Measurements from ENCODE around the gene NETO2.
"Not testable (repeated sequence)": the region's sequence is repeated elsewhere in the genome, so short reads cannot be mapped to it uniquely, and the experiment has no call there.

NETO2 gene

DNA sequence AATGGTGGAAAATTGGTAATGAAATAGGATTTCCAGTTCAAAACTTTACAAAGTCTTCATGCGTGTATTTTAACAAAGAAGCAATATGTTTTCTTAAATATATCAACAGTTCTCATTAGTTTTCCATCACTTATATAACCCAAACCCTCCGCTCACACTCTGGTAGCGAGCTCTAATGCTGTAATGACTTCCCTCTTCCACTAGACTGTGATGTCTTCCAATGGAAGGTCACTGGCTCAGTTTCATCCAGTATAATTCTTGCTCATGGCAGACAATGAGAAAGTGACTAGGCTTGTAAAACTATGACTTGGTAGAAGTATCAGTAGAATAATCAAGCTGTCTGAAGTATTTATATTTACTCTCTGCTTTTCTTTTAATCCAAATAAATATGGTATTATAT is 32.8 kb downstream of the NETO2 start:
- Mint-ChIP-seq H3K27me3 (no peaks in the 10 kb centered on the region), H3K27ac (no peak overlapping the region), H3K36me3 (peaks cover 0 to 8% of the 10 kb centered on the region in 2 donors), H3K9me3 (no peaks in the 10 kb centered on the region), H3K4me1 (no peaks in the 10 kb centered on the region), H3K4me3 (no peak overlapping the region)
- DNase-seq = no peak
- ATAC-seq (replicated peaks) = no peak

- Mint-ChIP-seq H3K9me3 (no peaks in the 10 kb centered on the region), H3K4me3 (no peak overlapping the region), H3K36me3 (peaks cover 3 to 10% of the 10 kb centered on the region in 2 donors), H3K27me3 (no peaks in the 10 kb centered on the region), H3K4me1 (no peaks in the 10 kb centered on the region), H3K27ac (no peak overlapping the region)
- DNase-seq = no peak
- ATAC-seq (replicated peaks) = no peak
These were observed 34.4 kb downstream of the NETO2 start for GRCh38 chr16:47109361-47109760.

DNA sequence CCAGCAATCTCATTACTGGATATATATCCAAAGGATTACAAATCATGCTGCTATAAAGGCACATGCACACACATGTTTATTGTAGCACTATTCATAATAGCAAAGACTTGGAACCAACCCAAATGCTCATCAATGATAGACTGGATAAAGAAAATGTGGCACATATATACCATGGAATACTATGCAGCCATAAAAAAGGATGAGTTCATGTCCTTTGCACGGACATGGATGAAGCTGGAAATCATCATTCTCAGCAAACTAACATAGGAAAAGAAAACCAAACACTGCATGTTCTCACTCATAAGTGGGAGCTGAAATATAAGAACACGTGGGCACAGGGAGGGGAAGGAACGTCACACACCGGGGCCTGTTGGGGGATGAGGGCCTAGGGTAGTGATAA is 40.8 kb downstream of the NETO2 start:
- H3K36me3 Mint-ChIP-seq = peaks cover 21 to 49% of the 10 kb centered on the region in 2 donors
- H3K4me1 Mint-ChIP-seq; ATAC-seq (replicated peaks); H3K9me3 Mint-ChIP-seq; DNase-seq; H3K27me3 Mint-ChIP-seq; H3K4me3 Mint-ChIP-seq; H3K27ac Mint-ChIP-seq: not testable (repeated sequence)

GRCh38 chr16:47097154-47097553 is 46.6 kb downstream of the NETO2 start:
- H3K9me3 Mint-ChIP-seq; DNase-seq; H3K4me3 Mint-ChIP-seq; H3K27ac Mint-ChIP-seq; H3K27me3 Mint-ChIP-seq; H3K4me1 Mint-ChIP-seq; ATAC-seq (replicated peaks): not testable (repeated sequence)
- peaks cover 16 to 55% of the 10 kb centered on the region in 2 donors for H3K36me3 Mint-ChIP-seq

GRCh38 chr16:47096297-47096696 is 47.4 kb downstream of the NETO2 start:
- Mint-ChIP-seq H3K4me1 (no peaks in the 10 kb centered on the region), H3K27me3 (peaks cover 0 to 4% of the 10 kb centered on the region in 2 donors), H3K36me3 (peaks cover 14 to 51% of the 10 kb centered on the region in 2 donors), H3K9me3 (no peaks in the 10 kb centered on the region), H3K27ac (no peak overlapping the region), H3K4me3 (no peak overlapping the region)
- ATAC-seq (replicated peaks) (no peak), DNase-seq (no peak)

DNA sequence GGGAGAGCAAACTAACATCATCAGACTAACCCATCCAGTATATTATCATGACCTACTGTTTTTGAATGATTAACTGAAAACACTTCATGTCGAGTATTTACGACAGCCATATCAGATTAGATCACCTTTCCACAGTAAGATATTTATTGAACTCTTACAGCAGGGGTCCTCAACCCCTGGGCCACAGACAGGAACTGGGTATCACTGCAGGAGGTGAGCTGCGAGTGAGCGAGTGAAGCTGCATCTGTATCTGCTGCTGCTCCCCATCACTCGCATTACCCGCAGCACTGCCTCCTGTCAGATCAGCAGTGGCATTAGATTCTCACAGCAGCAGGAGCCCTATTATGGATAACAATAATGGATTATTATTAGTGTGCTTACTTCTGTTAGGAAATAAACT is 59.5 kb downstream of the NETO2 start:
- Mint-ChIP-seq H3K27ac (no peak overlapping the region), H3K36me3 (peaks cover 3 to 18% of the 10 kb centered on the region in 2 donors), H3K9me3 (no peaks in the 10 kb centered on the region), H3K4me3 (no peak overlapping the region), H3K4me1 (no peaks in the 10 kb centered on the region), H3K27me3 (no peaks in the 10 kb centered on the region)
- ATAC-seq (replicated peaks) (no peak), DNase-seq (no peak)

DNA sequence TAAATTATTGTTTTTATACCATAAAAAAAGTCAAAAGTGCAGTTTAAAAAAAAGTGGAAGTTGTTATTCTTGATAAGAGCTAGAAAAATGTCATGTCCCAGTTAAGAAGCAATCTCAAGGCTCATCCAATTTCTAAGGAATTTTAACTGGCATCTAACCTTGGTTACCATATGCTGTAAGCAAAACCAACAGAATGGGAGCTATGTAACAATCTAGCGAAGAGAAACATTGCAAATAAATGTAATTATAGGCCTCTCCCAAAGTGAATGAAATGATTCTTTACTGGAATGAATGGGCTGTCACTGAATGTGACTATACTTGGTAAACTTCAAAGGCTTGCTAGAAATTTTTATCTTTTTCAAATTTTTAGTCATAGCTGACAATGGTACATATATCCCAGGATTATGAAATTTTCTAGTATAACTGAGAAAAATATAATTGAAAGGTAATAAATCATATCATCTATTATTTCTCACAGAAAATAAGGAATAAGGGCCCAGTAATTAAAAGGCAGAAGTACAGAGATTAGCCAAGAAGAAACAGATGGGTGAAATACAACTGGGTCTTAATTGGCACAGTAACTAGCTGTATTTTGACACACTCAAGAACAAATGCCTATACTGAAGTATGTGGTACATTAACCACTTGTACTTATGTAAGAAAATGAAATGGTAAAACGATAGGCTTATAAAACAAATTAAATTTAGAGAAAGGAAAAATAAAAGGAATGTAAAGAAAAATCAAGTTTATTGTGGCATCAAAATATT is 61.5 kb downstream of the NETO2 start:
- DNase-seq (no peak), ATAC-seq (replicated peaks) (no peak)
- no peak overlapping the region for H3K27ac Mint-ChIP-seq
- H3K4me3 Mint-ChIP-seq = no peak overlapping the region
- no peaks in the 10 kb centered on the region for H3K4me1 Mint-ChIP-seq
- H3K27me3 Mint-ChIP-seq = peaks cover 3 to 5% of the 10 kb centered on the region in 2 donors
- H3K9me3 Mint-ChIP-seq = no peaks in the 10 kb centered on the region
- peaks cover 3 to 16% of the 10 kb centered on the region in 2 donors for H3K36me3 Mint-ChIP-seq

GRCh38 chr16:47081115-47081514 is 62.6 kb downstream of the NETO2 start:
- DNase-seq (no peak), ATAC-seq (replicated peaks) (no peak)
- H3K9me3 Mint-ChIP-seq = no peaks in the 10 kb centered on the region
- peaks cover 2 to 12% of the 10 kb centered on the region in 2 donors for H3K36me3 Mint-ChIP-seq
- peaks cover 3 to 5% of the 10 kb centered on the region in 2 donors for H3K27me3 Mint-ChIP-seq
- H3K4me1 Mint-ChIP-seq = no peaks in the 10 kb centered on the region
- H3K4me3 Mint-ChIP-seq = no peak overlapping the region
- H3K27ac Mint-ChIP-seq = no peak overlapping the region

GRCh38 chr16:47079860-47080259 is 63.9 kb downstream of the NETO2 start:
- no peak overlapping the region for H3K4me3 Mint-ChIP-seq
- ATAC-seq (replicated peaks) (no peak), DNase-seq (no peak)
- no peak overlapping the region for H3K27ac Mint-ChIP-seq
- peaks cover 3 to 5% of the 10 kb centered on the region in 2 donors for H3K27me3 Mint-ChIP-seq
- no peaks in the 10 kb centered on the region for H3K9me3 Mint-ChIP-seq
- H3K36me3 Mint-ChIP-seq = peaks cover 2 to 10% of the 10 kb centered on the region in 2 donors
- H3K4me1 Mint-ChIP-seq = no peaks in the 10 kb centered on the region

DNA sequence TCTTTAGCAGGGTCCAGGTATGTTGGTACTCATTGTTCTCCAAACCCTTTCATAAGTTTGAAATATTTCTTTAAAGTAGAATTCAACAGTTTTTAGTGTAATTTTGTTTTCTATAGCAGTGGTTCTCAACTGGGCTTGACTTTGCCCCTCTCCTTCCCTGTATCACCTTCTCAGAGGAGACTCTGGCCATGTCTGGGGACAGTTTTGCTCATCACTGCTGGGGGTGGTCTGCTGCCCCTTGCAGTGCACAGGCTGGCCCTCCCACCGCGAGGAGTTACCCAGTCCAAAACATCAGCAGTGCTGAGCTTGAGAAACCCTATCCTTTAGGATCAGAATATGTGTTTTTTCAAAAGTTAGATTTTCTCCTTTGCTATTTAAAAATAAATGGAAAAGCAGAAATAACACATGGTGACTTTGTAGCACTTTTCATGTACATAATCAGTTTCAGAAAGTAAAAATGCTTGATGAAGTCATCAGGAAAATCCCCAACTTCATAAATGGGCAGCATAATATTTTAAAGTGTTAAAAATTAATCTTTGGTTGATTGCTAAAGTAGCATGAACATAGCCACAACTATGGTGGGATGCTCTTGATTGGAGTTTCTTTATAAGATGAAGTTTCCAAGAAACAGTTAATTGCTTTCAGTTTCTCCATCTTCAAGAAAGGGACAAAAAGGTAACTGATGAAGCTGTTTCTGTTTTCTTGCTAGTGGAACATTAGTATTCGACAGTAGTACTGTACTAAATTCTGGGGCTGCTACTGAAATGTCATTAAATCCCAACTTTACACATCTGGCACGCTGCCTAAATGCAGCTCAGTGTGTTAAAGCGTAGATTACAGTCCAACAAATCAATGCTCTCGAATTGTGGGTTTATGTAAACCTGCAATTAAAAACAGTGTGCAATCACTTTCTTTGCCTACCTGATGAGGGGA is 70.3 kb downstream of the NETO2 start:
- Mint-ChIP-seq H3K27ac (peak overlapping the region; percentile 59), H3K27me3 (peaks cover 13 to 22% of the 10 kb centered on the region in 2 donors), H3K4me1 (peaks cover 3 to 8% of the 10 kb centered on the region in 2 donors), H3K36me3 (peaks cover 2 to 7% of the 10 kb centered on the region in 2 donors), H3K4me3 (no peak overlapping the region), H3K9me3 (peaks cover 4 to 5% of the 10 kb centered on the region in 2 donors)
- DNase-seq = no peak
- ATAC-seq (replicated peaks) = peak; percentile 70 to 72

DNA sequence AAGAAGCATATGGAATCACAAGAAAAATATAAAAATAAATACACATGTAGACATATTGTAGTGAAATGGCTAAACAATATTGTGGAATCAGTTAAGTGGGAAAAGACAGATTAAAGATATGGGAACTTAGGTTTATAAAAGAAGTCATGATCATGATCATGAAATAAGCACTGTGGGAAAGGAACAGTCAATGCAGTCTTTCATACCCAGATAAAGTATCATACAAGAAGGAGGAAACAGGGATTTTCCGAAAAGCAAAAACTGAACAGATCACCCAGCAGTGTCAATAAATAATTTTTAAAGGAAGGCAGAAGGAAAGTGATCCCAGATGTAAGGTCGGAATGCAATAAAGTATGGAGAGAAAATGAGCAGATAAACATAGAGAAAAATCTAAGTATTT is 71.6 kb downstream of the NETO2 start:
- ATAC-seq (replicated peaks) (no peak), DNase-seq (no peak)
- Mint-ChIP-seq H3K9me3 (peaks cover 4 to 5% of the 10 kb centered on the region in 2 donors), H3K4me3 (no peak overlapping the region), H3K4me1 (peaks cover 3 to 8% of the 10 kb centered on the region in 2 donors), H3K36me3 (peaks cover 2 to 7% of the 10 kb centered on the region in 2 donors), H3K27me3 (peaks cover 10 to 17% of the 10 kb centered on the region in 2 donors), H3K27ac (no peak overlapping the region)

GRCh38 chr16:47069841-47070584 is 73.7 kb downstream of the NETO2 start:
- no peak overlapping the region for H3K4me3 Mint-ChIP-seq
- DNase-seq (no peak), ATAC-seq (replicated peaks) (no peak)
- H3K4me1 Mint-ChIP-seq = peaks cover 3 to 8% of the 10 kb centered on the region in 2 donors
- H3K9me3 Mint-ChIP-seq = peaks cover 4 to 5% of the 10 kb centered on the region in 2 donors
- H3K27ac Mint-ChIP-seq = no peak overlapping the region
- H3K36me3 Mint-ChIP-seq = peaks cover 2 to 7% of the 10 kb centered on the region in 2 donors
- H3K27me3 Mint-ChIP-seq = peaks cover 10 to 17% of the 10 kb centered on the region in 2 donors

- H3K9me3 Mint-ChIP-seq = peaks cover 4 to 5% of the 10 kb centered on the region in 2 donors
- peaks cover 10 to 17% of the 10 kb centered on the region in 2 donors for H3K27me3 Mint-ChIP-seq
- ATAC-seq (replicated peaks) (no peak), DNase-seq (no peak)
- no peak overlapping the region for H3K4me3 Mint-ChIP-seq
- H3K36me3 Mint-ChIP-seq = peaks cover 2 to 7% of the 10 kb centered on the region in 2 donors
- H3K27ac Mint-ChIP-seq = no peak overlapping the region
- H3K4me1 Mint-ChIP-seq = peaks cover 3 to 8% of the 10 kb centered on the region in 2 donors
These were observed 74.4 kb downstream of the NETO2 start for GRCh38 chr16:47069313-47069712.

DNA sequence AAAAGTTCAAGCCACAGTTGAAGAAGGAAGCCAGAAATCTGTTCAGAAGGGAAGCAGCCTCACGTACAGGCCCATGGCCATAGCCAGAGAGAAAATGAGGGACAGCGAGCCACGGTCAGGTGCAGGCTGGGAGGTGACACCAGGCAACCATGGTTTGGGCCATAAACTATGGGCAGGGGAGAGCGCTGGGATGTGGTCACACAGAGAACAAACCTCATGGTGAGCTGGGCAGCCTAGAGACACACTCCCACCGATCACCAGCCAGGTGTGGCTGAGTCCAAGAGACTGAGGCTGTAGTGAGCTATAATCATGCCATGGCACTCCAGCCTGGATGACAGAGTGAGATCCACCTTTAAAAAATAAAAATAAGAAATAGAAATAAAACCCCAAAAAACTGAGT is 76.5 kb downstream of the NETO2 start:
- ATAC-seq (replicated peaks) (no peak), DNase-seq (no peak)
- Mint-ChIP-seq H3K27ac (no peak overlapping the region), H3K36me3 (peaks cover 2 to 12% of the 10 kb centered on the region in 2 donors), H3K4me1 (peaks cover 4 to 6% of the 10 kb centered on the region in 2 donors), H3K27me3 (peaks cover 7 to 9% of the 10 kb centered on the region in 2 donors), H3K4me3 (no peak overlapping the region), H3K9me3 (peaks cover 11 to 16% of the 10 kb centered on the region in 2 donors)
